ENCODE measurements around the gene JAM3.

GRCh38 chr11:134063991-134064747 is 4.7 kb upstream of the JAM3 start:
- TF ChIP-seq CTCF (conservative IDR thresholded peaks at IDR 0.05; ENCODE audit: low read depth, low read length): no peak
- TF ChIP-seq EZH2 (IDR thresholded peaks at IDR 0.05; ENCODE audit: borderline replicate concordance, low read depth, low read length, poor library complexity, severe bottlenecking): no peak

Data from A673 (cell line).